Activated naive CD8-positive, alpha-beta T cell treated with anti-CD3 and anti-CD28 coated beads for 36 hours (primary cell): ENCODE results near the gene TPTE2. TPM values are rescaled to one million over a fixed set of nuclear protein-coding genes. Genes with fewer than 3 reads are reported as not detected.
"Not testable (repeated sequence)": the region's sequence is repeated elsewhere in the genome, so short reads cannot be mapped to it uniquely, and the experiment has no call there.

Experiments
- DNase-seq: peaks from one replicate; pipeline ENCODE4 v3.0.0; 2021
- H3K27ac Mint-ChIP-seq: one replicate; pipeline ENCODE4 v1.8.0; 2022; ENCODE audit warnings: mild to moderate bottlenecking, moderate library complexity, mixed read lengths
- H3K27me3 Mint-ChIP-seq: one replicate; pipeline ENCODE4 v1.8.0; 2022; ENCODE audit warnings: mild to moderate bottlenecking, mixed read lengths
- H3K36me3 Mint-ChIP-seq: one replicate; pipeline ENCODE4 v1.8.0; 2021; ENCODE audit warnings: mild to moderate bottlenecking, mixed read lengths
- H3K4me1 Mint-ChIP-seq: one replicate; pipeline ENCODE4 v1.8.0; 2021; ENCODE audit warnings: mixed read lengths
- H3K4me3 Mint-ChIP-seq: one replicate; pipeline ENCODE4 v1.8.0; 2022; ENCODE audit warnings: mild to moderate bottlenecking, moderate library complexity, mixed read lengths
- H3K9me3 Mint-ChIP-seq: one replicate; pipeline ENCODE4 v1.8.0; 2022; ENCODE audit warnings: mixed read lengths
- total RNA-seq, 2 experiments: library from RNA; stranded (reverse); gene quantifications; one replicate each; pipeline ENCODE4 v1.2.3, GENCODE V29; 2021

Gene TPTE2
- not detected for total RNA-seq

DNA sequence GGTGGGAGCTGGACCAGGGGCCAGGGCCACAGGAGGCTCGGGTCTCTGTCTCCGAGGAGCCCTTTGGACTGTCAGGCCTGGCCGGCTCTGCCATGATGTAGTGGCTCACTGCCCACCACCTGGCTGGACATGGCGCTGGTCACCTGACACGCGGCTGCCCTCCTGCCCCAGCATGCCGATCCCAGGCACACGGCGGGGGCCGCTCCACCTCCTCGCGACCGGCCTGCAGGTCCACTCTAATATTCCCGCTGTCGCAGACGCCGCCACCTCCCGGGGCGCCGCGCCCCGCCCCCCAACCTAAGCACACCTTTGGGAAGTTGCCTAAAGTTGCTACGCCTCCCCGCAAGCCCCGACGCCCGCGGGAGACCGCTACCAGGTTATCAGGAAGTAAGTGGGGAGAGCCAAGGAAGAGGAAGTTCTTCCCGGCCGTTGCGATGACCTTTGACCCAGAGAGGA is at the start of gene TPTE2:
Gene TPTE2 (minus strand): TSS at position 406 of the 456 bp plus-strand sequence. CDS start 58,298 bp downstream, outside the sequence.
- not testable (repeated sequence) for DNase-seq, H3K27me3 Mint-ChIP-seq, H3K4me1 Mint-ChIP-seq, H3K4me3 Mint-ChIP-seq, H3K27ac Mint-ChIP-seq, H3K9me3 Mint-ChIP-seq, H3K36me3 Mint-ChIP-seq

DNA sequence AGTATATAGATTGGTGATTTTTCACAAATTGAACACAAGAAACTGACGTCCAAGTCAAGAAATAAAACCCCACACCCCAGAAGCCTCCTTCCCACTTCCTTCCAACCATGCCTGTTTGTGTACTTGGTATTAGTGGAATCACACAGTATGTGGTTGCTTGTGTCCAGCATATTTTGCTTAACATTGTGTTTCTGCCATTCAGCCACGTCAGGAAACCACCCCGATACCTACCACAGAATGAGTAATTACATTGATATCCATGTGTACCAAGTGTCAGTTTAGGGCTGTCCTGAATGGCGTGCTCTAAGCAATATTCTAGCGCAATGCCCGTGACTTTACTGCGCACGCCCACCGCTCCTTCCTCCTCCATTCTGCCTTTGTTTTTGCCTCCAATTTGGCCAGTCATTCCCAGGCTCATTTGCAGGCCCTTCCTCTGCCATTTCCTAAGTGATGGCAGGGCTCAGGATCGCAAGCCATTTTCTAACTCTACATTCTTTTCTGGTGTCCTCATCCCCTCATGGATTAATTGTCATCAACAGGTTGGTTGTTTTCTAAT is 46.3 kb upstream of the TPTE2 start:
- Mint-ChIP-seq H3K4me1 (peaks cover 4% of the 10 kb centered on the region), H3K36me3 (peaks cover 46% of the 10 kb centered on the region), H3K9me3 (peaks cover 8% of the 10 kb centered on the region), H3K4me3 (no peak overlapping the region), H3K27me3 (peaks cover 26% of the 10 kb centered on the region), H3K27ac (no peak overlapping the region)
- no peak for DNase-seq

DNA sequence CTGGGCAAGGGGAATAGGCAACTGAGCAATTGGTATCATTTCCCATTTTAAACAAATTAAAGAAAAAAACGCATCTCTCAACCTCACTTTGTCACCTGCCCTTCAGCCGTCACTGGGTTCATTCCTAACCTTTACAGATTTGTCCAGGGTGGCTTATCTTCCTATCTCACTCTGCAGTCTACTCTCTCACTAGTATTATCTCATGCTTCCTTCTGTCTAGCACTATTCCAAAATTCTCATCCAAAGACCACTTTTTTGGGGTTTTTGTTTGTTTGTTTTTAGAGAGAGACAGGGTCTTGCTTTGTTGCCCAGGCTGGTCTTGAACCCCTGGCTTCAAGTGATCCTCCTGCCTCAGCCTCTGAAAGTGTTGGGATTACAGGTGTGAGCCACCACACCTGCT is 45.4 kb upstream of the TPTE2 start:
- no peak overlapping the region for H3K4me3 Mint-ChIP-seq
- DNase-seq = no peak
- H3K36me3 Mint-ChIP-seq = peaks cover 46% of the 10 kb centered on the region
- H3K9me3 Mint-ChIP-seq = peaks cover 8% of the 10 kb centered on the region
- peaks cover 29% of the 10 kb centered on the region for H3K27me3 Mint-ChIP-seq
- H3K27ac Mint-ChIP-seq = no peak overlapping the region
- H3K4me1 Mint-ChIP-seq = peaks cover 5% of the 10 kb centered on the region

DNA sequence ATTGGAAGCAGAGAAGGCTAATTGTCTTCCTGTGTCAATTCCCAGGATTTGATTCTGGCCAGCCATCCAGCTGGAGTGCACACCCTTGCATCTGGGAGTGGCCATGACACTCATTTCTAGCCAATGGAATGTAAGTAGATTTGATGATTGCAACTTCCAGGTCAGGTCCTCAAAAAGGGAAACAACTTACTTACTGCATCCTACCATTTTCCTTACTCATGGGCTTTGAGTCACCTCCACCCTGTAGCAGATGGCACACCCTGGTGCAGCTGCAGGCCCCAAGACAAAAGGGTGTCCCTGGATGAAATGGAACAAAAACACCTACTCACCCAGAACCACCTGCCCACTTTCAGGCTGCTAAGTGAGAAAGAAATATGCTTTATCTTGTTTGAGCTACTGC is 44.8 kb upstream of the TPTE2 start:
- no peak for DNase-seq
- H3K36me3 Mint-ChIP-seq = peaks cover 46% of the 10 kb centered on the region
- peaks cover 8% of the 10 kb centered on the region for H3K9me3 Mint-ChIP-seq
- no peak overlapping the region for H3K27ac Mint-ChIP-seq
- peaks cover 29% of the 10 kb centered on the region for H3K27me3 Mint-ChIP-seq
- H3K4me3 Mint-ChIP-seq = no peak overlapping the region
- H3K4me1 Mint-ChIP-seq = peaks cover 5% of the 10 kb centered on the region

DNA sequence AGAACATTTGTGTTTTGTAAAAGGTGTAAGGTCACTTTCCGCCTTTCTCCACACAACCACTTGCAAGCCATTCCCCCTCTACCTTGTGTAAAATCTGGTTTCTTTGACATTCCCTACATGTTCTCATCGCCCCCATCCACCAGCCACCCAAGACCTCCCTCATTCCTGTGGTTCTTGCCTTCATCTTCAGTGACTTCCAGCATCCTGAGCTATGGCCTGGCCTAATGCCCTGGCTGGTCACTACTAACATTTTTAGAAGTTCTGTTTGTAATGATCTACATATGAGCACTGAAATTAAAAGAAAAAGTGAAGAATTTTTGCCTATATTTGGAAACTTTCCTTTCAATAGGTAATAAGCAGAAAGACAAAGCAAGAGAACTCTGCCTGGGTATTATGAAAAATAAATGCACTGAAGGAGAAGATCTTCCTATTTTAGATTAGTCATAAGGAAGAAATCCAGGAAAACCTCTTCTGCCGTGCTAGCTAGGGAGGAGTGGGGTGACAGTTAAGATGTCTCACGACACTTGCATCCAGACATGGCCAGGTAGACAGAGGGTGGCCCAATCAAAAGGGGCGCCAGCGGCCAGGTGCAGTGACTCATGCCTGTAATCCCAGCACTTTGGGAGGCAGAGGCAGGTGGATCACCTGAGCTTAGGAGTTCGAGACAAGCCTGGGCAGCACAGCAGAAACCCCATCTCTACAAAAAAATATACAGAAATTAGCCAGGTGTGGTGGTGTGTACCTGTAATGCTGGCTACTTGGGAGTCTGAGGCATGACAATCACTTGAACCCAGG is 44.0 kb upstream of the TPTE2 start:
- DNase-seq = no peak
- peaks cover 35% of the 10 kb centered on the region for H3K27me3 Mint-ChIP-seq
- H3K4me1 Mint-ChIP-seq = peaks cover 5% of the 10 kb centered on the region
- H3K4me3 Mint-ChIP-seq = no peak overlapping the region
- H3K36me3 Mint-ChIP-seq = peaks cover 42% of the 10 kb centered on the region
- no peak overlapping the region for H3K27ac Mint-ChIP-seq
- peaks cover 8% of the 10 kb centered on the region for H3K9me3 Mint-ChIP-seq

DNA sequence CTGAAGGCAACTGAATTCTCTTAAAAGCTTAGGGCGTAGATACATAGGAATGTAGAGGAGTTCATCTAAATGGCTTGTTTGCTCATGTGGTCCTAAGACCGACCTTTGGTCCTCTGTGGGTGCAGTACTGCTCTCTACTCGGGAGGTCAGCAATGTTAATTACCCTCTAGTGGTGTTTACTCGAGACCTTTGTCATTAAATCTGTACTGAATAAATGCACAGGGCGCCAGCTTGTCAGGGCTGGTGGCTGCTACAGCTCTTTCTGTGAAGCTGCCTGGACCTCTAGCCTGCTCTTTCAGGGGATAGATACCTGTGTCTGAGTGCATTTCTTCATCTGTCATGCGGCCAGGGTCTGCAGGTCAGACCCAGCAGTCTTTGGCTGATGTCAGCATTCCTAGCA is 43.0 kb upstream of the TPTE2 start:
- Mint-ChIP-seq H3K9me3 (peaks cover 8% of the 10 kb centered on the region), H3K27ac (no peak overlapping the region), H3K27me3 (peaks cover 43% of the 10 kb centered on the region), H3K4me3 (no peak overlapping the region), H3K4me1 (peaks cover 5% of the 10 kb centered on the region), H3K36me3 (peaks cover 41% of the 10 kb centered on the region)
- no peak for DNase-seq

DNA sequence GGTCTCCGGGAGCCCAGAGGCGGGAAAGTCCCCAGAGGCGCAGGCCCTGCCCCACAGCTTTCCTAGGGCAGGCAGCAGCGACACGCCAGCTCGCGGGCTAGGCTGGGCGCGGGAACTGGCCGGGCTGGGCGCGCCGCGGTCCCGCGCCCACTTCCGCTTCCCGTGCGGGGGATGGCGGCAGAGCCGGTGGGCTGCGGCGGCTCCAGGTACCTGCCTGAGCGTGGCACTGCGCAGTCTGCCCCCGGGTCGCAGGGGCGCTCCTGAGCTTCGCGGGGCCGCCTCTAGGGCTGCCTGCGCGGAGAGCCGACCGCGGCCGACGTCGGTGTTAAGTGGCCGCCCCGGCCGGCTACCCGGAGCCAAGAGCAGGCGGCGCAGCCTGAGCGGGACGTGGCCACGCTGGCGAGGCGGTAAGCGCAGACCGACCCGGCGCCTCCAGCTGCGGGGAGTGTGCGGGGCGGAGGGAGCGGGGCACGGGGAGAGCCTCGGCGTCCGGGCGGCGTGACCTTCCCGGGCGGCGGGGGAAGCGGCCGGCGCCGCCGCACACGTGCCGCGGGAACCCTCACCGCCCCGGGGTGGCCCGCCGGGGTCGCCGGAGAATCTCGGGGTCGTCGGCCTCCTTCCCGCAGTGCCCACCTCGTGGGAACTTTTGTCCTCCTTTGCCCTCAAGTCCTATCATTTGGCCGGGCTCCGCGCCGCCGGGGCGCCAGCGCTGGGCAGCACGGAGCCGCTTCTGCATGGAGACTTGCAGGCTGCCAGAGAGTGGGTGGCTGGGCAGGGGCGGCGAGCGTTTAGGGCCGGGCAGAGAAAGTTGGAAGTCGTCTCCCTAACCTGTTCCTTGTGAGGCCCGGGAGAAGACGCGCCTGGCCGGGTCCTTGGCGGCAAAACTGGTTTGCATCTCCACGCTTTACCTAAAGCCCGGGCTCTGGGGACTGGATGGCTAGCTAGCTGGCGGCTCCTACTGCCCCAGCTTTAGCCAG is 40.7 kb upstream of the TPTE2 start:
- Mint-ChIP-seq H3K4me3 (peak overlapping the region; percentile 71), H3K36me3 (peaks cover 31% of the 10 kb centered on the region), H3K27ac (no peak overlapping the region), H3K27me3 (peaks cover 56% of the 10 kb centered on the region), H3K9me3 (peaks cover 8% of the 10 kb centered on the region), H3K4me1 (peaks cover 5% of the 10 kb centered on the region)
- peak; percentile 72 for DNase-seq

DNA sequence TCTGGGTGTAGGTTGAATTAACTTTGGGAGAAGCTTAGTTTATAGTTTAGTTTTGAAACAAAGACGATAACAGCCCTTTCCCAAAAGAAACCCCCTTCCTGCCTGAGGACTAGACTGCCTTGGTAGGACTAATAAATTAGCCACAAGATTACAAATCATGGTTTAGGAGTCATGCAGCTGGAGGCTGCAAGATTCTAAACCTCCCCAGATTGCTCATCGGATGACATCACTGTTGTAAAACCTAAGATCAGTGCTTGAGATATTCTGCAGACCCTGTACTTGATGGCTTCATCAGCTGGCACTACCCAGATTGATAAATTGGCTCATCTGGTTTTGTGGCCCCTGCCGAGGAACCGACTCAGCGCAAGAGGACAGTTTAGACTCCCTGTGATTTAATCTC is 36.2 kb upstream of the TPTE2 start:
- Mint-ChIP-seq H3K27me3 (peaks cover 34% of the 10 kb centered on the region), H3K9me3 (no peaks in the 10 kb centered on the region), H3K4me3 (no peak overlapping the region), H3K4me1 (peaks cover under 1% of the 10 kb centered on the region), H3K27ac (no peak overlapping the region), H3K36me3 (no peaks in the 10 kb centered on the region)
- no peak for DNase-seq

DNA sequence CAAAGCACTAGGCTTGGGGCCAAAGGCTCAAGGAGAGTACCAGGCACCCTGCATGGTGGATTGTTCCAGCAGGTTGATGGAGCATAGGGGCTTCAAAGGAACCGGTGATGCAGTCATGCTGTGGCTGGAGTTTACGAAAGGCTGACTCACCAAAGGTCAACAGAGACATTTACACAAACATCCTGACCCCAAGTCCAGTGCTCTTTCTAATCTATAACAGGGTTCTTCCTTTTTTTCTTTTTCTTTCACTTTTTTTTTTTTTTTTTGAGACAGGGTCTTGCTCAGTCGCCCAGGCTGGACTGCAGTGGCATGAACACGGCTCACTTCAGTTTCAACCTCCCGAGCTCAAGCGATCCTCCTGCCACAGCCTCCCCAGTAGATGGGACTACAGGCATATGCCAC is 35.6 kb upstream of the TPTE2 start:
- Mint-ChIP-seq H3K36me3 (no peaks in the 10 kb centered on the region), H3K4me3 (no peak overlapping the region), H3K27ac (no peak overlapping the region), H3K9me3 (no peaks in the 10 kb centered on the region), H3K4me1 (no peaks in the 10 kb centered on the region), H3K27me3 (peaks cover 33% of the 10 kb centered on the region)
- DNase-seq = no peak

DNA sequence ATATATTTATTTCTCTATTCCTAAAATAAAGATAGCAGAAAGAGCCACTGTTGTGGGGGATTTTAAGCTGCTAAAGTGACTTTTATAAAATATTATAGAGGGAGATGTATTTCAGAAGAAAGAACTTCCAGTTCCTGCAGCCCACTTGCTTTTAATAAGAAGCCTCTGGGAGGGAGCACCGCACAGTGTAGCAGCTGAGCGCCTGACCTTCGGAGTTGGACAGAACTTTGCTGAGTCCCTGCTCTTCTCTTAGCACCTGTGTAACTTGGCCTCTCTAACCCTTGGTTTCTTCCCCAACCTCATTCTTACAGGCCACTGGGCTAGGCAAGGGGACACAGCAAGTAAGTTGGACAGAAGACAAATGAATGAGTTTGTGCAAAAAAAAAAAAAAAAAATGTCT is 34.8 kb upstream of the TPTE2 start:
- H3K27me3 Mint-ChIP-seq = peaks cover 31% of the 10 kb centered on the region
- H3K9me3 Mint-ChIP-seq = no peaks in the 10 kb centered on the region
- DNase-seq = no peak
- no peak overlapping the region for H3K27ac Mint-ChIP-seq
- no peaks in the 10 kb centered on the region for H3K4me1 Mint-ChIP-seq
- no peaks in the 10 kb centered on the region for H3K36me3 Mint-ChIP-seq
- no peak overlapping the region for H3K4me3 Mint-ChIP-seq

DNA sequence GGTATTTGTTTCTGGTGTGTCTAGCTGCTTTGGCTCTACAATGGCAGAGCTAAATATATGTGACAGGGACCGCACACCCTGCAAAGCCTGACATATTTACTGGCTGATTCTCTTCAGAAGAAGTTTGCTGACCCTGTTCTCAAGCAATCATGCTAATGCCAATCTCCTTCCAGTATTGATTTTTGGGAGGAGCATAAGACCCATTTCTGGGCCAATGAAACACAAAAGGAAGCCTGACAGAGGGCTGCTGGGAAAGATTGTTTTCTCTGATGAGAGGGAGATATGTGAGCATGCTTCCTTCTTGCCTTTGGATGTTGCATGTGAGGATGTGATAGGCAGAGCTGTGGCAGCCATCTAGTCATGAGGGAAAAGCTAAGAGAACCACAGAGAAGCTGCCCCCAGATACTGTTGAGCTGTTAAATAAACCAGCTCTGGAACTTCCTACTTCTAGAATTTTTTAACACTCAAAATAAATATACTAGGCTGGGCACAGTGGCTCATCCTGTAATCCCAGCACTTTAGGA is 31.4 kb upstream of the TPTE2 start:
- H3K36me3 Mint-ChIP-seq = no peaks in the 10 kb centered on the region
- no peak for DNase-seq
- no peak overlapping the region for H3K4me3 Mint-ChIP-seq
- H3K27ac Mint-ChIP-seq = no peak overlapping the region
- H3K4me1 Mint-ChIP-seq = peaks cover 5% of the 10 kb centered on the region
- no peaks in the 10 kb centered on the region for H3K9me3 Mint-ChIP-seq
- peaks cover 8% of the 10 kb centered on the region for H3K27me3 Mint-ChIP-seq

DNA sequence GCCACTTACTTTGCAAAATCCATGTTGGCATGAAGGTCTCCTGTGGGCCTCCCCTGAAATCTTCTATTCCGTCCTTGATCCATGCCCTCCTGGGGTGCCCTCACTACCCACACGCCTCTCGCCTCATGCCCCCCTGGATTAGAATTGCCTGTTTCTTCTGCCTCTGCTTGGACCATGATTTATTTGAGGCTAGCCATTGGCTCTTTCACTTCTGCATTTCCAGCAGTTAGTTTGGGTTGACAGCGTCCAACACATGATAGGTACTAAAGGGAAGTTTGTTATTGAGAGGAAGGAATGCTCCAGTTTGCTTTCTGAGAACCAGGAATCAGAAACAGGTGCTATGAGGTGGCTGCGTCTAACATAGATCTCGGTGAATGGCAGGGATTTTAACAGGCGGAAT is 30.5 kb upstream of the TPTE2 start:
- Mint-ChIP-seq H3K4me3 (no peak overlapping the region), H3K9me3 (no peaks in the 10 kb centered on the region), H3K4me1 (peaks cover 11% of the 10 kb centered on the region), H3K27me3 (peaks cover 4% of the 10 kb centered on the region), H3K27ac (no peak overlapping the region), H3K36me3 (no peaks in the 10 kb centered on the region)
- DNase-seq = no peak

DNA sequence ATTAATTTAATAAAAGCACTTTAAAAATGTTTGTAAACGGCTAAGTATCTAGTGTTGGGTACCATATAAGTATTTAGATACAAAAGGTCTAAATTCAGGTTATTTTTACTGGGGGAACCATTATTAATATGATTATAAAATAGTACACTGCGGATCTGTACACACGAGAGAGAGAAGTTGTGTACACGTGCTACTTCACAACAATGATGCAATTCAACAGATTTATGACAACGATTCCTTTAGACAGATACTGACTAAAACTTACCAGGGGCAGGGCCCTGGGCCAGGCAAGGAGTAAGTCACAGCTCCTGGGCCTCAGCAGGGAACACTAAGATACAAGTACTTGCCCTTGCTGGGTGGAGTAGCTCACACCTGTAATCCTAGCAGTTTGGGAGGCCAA is 29.1 kb upstream of the TPTE2 start:
- peaks cover 15% of the 10 kb centered on the region for H3K4me1 Mint-ChIP-seq
- no peak overlapping the region for H3K27ac Mint-ChIP-seq
- H3K9me3 Mint-ChIP-seq = no peaks in the 10 kb centered on the region
- H3K4me3 Mint-ChIP-seq = no peak overlapping the region
- no peak for DNase-seq
- H3K36me3 Mint-ChIP-seq = peaks cover 2% of the 10 kb centered on the region
- H3K27me3 Mint-ChIP-seq = no peaks in the 10 kb centered on the region

DNA sequence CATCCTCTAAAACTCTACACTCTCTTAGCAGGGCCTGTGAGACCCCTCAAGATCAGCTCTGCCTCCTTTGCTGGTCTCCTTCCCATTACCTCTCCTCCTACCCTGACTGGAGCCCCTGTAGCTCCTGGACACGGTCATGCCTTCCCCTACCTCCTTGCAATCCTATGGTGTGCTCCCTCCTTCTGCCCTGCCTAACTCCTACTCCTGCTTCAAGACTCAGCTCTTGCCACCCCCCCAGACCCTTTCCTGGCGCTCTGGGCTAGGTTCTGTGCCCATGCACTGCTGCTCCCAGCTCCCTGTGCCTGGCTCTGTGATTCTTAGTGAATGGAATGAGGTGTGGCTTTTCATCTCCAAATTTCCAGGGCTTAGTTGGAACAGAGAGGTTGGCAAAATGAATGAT is 28.0 kb upstream of the TPTE2 start:
- H3K9me3 Mint-ChIP-seq = no peaks in the 10 kb centered on the region
- H3K4me1 Mint-ChIP-seq = peaks cover 15% of the 10 kb centered on the region
- H3K27ac Mint-ChIP-seq = no peak overlapping the region
- no peaks in the 10 kb centered on the region for H3K27me3 Mint-ChIP-seq
- no peak for DNase-seq
- no peak overlapping the region for H3K4me3 Mint-ChIP-seq
- peaks cover 4% of the 10 kb centered on the region for H3K36me3 Mint-ChIP-seq
